SK-N-SH (cell line): ENCODE data around the gene ALPK3. TPM values are rescaled to one million over a fixed set of nuclear protein-coding genes. Genes with fewer than 3 reads are reported as not detected.

Experiments used
- CTCF ChIA-PET: fragments of 300-600, 350-600 bp; formaldehyde crosslinking; extraction: SDS; loops from one replicate; lab custom pipeline; 2021; lab: Yijun Ruan, JAX
- POLR2A ChIA-PET: fragments of 350-600 bp; sonication (Branson Sonifier 250); formaldehyde crosslinking; extraction: SDS; loops from one replicate; lab custom pipeline; 2020; ENCODE audit warnings: antibody characterized with exemption, inconsistent platforms; lab: Yijun Ruan, JAX
- DNase-seq: peaks from one replicate; pipeline ENCODE4 v3.0.0; 2012
- H2AFZ ChIP-seq: fragments of 200-600 bp; sonication (generic); 2 replicates; pipeline ENCODE4 v1.8.1; 2016; ENCODE audit warnings: antibody characterized with exemption, mild to moderate bottlenecking, low read depth
- H3F3A ChIP-seq: fragments of 200-600 bp; sonication (generic); replicated peaks from 2 replicates; pipeline ENCODE3; 2016; ENCODE audit warnings: antibody characterized with exemption, mild to moderate bottlenecking; ENCODE audit not compliant: insufficient read depth
- H3K27ac ChIP-seq, 2 experiments: fragments of 200-500 bp in 1 of 2; fragments of 200-600 bp in 1 of 2; sonication (Bioruptor generic) in 1 of 2; sonication (generic), shearing (Covaris generic) in 1 of 2; 2 replicates each; pipeline versions ENCODE4 v1.5.1 to v1.6.1; 2014 to 2016; ENCODE audit warnings: low read depth in 2 of 2, inconsistent platforms in 1 of 2, low read length in 1 of 2, mild to moderate bottlenecking in 1 of 2, mixed read lengths in 1 of 2
- H3K27me3 ChIP-seq: fragments of 200-600 bp; sonication (generic), shearing (Covaris generic); 2 replicates; pipeline ENCODE4 v1.6.1; 2016; ENCODE audit warnings: mixed run types; ENCODE audit not compliant: insufficient read depth
- H3K36me3 ChIP-seq, 2 experiments: fragments of 200-500 bp in 1 of 2; fragments of 200-600 bp in 1 of 2; sonication (Bioruptor generic) in 1 of 2; sonication (generic) in 1 of 2; replicated peaks in 1 of 2; 2 replicates each; pipeline versions ENCODE3 to v1.5.1; 2014 to 2016; ENCODE audit warnings: low read length in 1 of 2, mild to moderate bottlenecking in 1 of 2; ENCODE audit not compliant: insufficient read depth in 2 of 2, control insufficient read depth in 1 of 2
- H3K4me1 ChIP-seq, 2 experiments: fragments of 200-500 bp in 1 of 2; fragments of 200-600 bp in 1 of 2; sonication (Bioruptor generic) in 1 of 2; sonication (generic), shearing (Covaris generic) in 1 of 2; 2 replicates each; pipeline versions ENCODE4 v1.5.1 to v1.6.1; 2014 to 2016; ENCODE audit warnings: low read depth in 1 of 2, low read length in 1 of 2, mixed run types in 1 of 2; ENCODE audit not compliant: insufficient read depth in 2 of 2, control insufficient read depth in 1 of 2
- H3K4me2 ChIP-seq: fragments of 200-600 bp; sonication (generic), shearing (Covaris generic); 2 replicates; pipeline ENCODE4 v1.6.1; 2017; ENCODE audit warnings: mixed run types
- H3K4me3 ChIP-seq, 2 experiments: fragments of 200-500 bp in 1 of 2; fragments of 200-600 bp in 1 of 2; sonication (Bioruptor generic) in 1 of 2; sonication (generic), shearing (Covaris generic) in 1 of 2; 2 replicates each; pipeline versions ENCODE4 v1.5.1 to v1.8.1; 2014 to 2016; ENCODE audit warnings: low read depth in 2 of 2, inconsistent platforms in 1 of 2, low read length in 1 of 2, mild to moderate bottlenecking in 1 of 2, mixed read lengths in 1 of 2, moderate library complexity in 1 of 2
- H3K79me2 ChIP-seq: fragments of 200-600 bp; sonication (generic); 2 replicates; pipeline ENCODE4 v1.8.1; 2017; ENCODE audit warnings: mild to moderate bottlenecking; ENCODE audit not compliant: insufficient read depth
- H3K9ac ChIP-seq: fragments of 200-600 bp; sonication (generic); 2 replicates; pipeline ENCODE4 v1.6.1; 2017; ENCODE audit warnings: mixed run types
- H3K9me2 ChIP-seq: fragments of 200-600 bp; sonication (generic); 2 replicates; pipeline ENCODE4 v1.6.1; 2017; ENCODE audit warnings: mixed run types
- H3K9me3 ChIP-seq: fragments of 200-600 bp; sonication (generic); 2 replicates; pipeline ENCODE4 v1.6.1; 2017; ENCODE audit warnings: mixed run types, mild to moderate bottlenecking, moderate library complexity
- H4K20me1 ChIP-seq: fragments of 200-600 bp; sonication (generic); 2 replicates; pipeline ENCODE4 v1.6.1; 2017; ENCODE audit warnings: mild to moderate bottlenecking, mixed run types; ENCODE audit not compliant: insufficient read depth
- CHD2 ChIP-seq: fragments of 150-350 bp; IDR thresholded peaks from 2 replicates; pipeline ENCODE4 v1.6.1; 2018; ENCODE audit warnings: low read length; ENCODE audit not compliant: partially characterized antibody
- EP300 ChIP-seq, 2 experiments: IDR thresholded peaks; 2 replicates each; pipeline versions ENCODE4 v1.4.0 to v1.6.1; 2012; ENCODE audit warnings: borderline replicate concordance in 1 of 2, low read depth in 1 of 2, low read length in 1 of 2
- GATA2 ChIP-seq: sonication (generic); formaldehyde crosslinking; IDR thresholded peaks from 2 replicates; pipeline ENCODE4 v1.5.0; 2020; ENCODE audit warnings: mild to moderate bottlenecking, missing genetic modification reagents
- MAX ChIP-seq: IDR thresholded peaks from 2 replicates; pipeline ENCODE4 v1.4.0; 2012; ENCODE audit warnings: low read depth
- MEF2A ChIP-seq: IDR thresholded peaks from 2 replicates; pipeline ENCODE4 v1.4.0; 2012; ENCODE audit warnings: low read depth, borderline replicate concordance
- NRF1 ChIP-seq: IDR thresholded peaks from 2 replicates; pipeline ENCODE4 v1.6.1; 2012; ENCODE audit warnings: low read depth, mild to moderate bottlenecking, low read length
- POLR2AphosphoS5 ChIP-seq: IDR thresholded peaks from 2 replicates; pipeline ENCODE4 v1.6.1; 2012; ENCODE audit warnings: low read depth, low read length
- RAD21 ChIP-seq: IDR thresholded peaks from 2 replicates; pipeline ENCODE4 v1.6.1; 2012; ENCODE audit warnings: mild to moderate bottlenecking, low read length
- RCOR1 ChIP-seq: fragments of 150-350 bp; IDR thresholded peaks from 2 replicates; pipeline ENCODE4 v1.6.1; 2017; ENCODE audit warnings: antibody characterized with exemption, low read length
- RFX5 ChIP-seq: IDR thresholded peaks from 2 replicates; pipeline ENCODE4 v1.6.1; 2012; ENCODE audit warnings: mild to moderate bottlenecking, improper control_type of control experiment, low read length
- RXRA ChIP-seq: IDR thresholded peaks from 2 replicates; pipeline ENCODE4 v1.4.0; 2012; ENCODE audit warnings: low read depth, mild to moderate bottlenecking, borderline replicate concordance
- SMC3 ChIP-seq: IDR thresholded peaks from 2 replicates; pipeline ENCODE4 v1.6.1; 2012; ENCODE audit warnings: low read depth, low read length, improper control_type of control experiment
- TAF1 ChIP-seq: IDR thresholded peaks from 2 replicates; pipeline ENCODE4 v1.6.1; 2012; ENCODE audit warnings: low read depth, mild to moderate bottlenecking, low read length, moderate library complexity, borderline replicate concordance
- TCF12 ChIP-seq: IDR thresholded peaks from 2 replicates; pipeline ENCODE4 v1.4.0; 2012
- YY1 ChIP-seq: IDR thresholded peaks from 2 replicates; pipeline ENCODE4 v1.4.0; 2012; ENCODE audit warnings: low read depth, mild to moderate bottlenecking
- WGBS: methylation state at CpG from one replicate; pipeline ENCODE4 v1.1.6; 2017; ENCODE audit warnings: low lambda C conversion rate; 5-methylcytosine and 5-hydroxymethylcytosine counted together
- polyA plus RNA-seq, 3 experiments: library from polyadenylated mRNA; depleted of rRNA; stranded (reverse); fragments of >200 nt; gene quantifications; 2 replicates each; pipeline ENCODE4 v1.2.3, GENCODE V29; 2012
- TF ChIP-seq, protein P1 (sequence below): IDR thresholded peaks from 2 replicates; pipeline ENCODE4 v1.6.1; 2012; ENCODE audit warnings: mild to moderate bottlenecking, low read depth, low read length, moderate library complexity
- TF ChIP-seq, protein P2 (sequence below): fragments of 150-350 bp; IDR thresholded peaks from 2 replicates; pipeline ENCODE4 v1.6.1; 2017; ENCODE audit warnings: antibody characterized with exemption, low read length, low read depth, borderline replicate concordance

The ALPK3 gene
- polyA plus RNA-seq, 1 of the 3 experiments (the other 2 are of a cell fraction), result 0.16 TPM

DNA sequence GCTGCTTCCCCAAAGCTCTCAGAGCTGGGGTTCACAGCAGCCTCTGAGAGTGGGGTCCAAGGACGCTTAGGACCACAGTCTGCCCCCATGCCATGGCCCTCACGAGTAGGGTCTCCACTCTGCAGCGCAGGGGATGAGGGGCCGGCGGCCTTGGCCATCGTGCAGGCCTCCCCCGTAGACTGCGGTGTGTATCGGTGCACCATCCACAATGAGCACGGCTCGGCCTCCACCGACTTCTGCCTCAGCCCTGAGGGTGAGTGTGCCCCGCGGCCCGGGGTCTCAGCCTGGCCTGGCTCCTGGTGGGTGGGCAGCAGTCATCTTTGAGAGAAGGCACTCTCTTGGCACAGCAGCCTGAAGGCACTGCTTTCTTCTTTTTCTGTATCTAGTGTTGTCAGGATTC lies 42.5 kb downstream of the ALPK3 start:
- ChIA-PET POLR2A (no interaction called here), CTCF (no interaction called here)
- Histone ChIP-seq H3F3A (no peaks in the 10 kb centered on the region), H3K9me3 (no peaks in the 10 kb centered on the region), H2AFZ (no peak overlapping the region), H3K4me2 (no peak overlapping the region), H3K36me3 (no peaks in the 10 kb centered on the region), H3K27me3 (no peaks in the 10 kb centered on the region), H4K20me1 (no peaks in the 10 kb centered on the region), H3K9me2 (no peaks in the 10 kb centered on the region), H3K4me3 (no peak overlapping the region), H3K79me2 (no peaks in the 10 kb centered on the region), H3K4me1 (peaks cover 0 to 6% of the 10 kb centered on the region in 2 experiments; a peak in 1 of 4 replicates), H3K9ac (no peak overlapping the region), H3K27ac (no peak overlapping the region)
- DNase-seq, result no peak
- 78% methylated on average over 7 of the region's 15 CpGs for WGBS
- no peak for TF ChIP-seq MAX
- TF ChIP-seq, protein P1, sequence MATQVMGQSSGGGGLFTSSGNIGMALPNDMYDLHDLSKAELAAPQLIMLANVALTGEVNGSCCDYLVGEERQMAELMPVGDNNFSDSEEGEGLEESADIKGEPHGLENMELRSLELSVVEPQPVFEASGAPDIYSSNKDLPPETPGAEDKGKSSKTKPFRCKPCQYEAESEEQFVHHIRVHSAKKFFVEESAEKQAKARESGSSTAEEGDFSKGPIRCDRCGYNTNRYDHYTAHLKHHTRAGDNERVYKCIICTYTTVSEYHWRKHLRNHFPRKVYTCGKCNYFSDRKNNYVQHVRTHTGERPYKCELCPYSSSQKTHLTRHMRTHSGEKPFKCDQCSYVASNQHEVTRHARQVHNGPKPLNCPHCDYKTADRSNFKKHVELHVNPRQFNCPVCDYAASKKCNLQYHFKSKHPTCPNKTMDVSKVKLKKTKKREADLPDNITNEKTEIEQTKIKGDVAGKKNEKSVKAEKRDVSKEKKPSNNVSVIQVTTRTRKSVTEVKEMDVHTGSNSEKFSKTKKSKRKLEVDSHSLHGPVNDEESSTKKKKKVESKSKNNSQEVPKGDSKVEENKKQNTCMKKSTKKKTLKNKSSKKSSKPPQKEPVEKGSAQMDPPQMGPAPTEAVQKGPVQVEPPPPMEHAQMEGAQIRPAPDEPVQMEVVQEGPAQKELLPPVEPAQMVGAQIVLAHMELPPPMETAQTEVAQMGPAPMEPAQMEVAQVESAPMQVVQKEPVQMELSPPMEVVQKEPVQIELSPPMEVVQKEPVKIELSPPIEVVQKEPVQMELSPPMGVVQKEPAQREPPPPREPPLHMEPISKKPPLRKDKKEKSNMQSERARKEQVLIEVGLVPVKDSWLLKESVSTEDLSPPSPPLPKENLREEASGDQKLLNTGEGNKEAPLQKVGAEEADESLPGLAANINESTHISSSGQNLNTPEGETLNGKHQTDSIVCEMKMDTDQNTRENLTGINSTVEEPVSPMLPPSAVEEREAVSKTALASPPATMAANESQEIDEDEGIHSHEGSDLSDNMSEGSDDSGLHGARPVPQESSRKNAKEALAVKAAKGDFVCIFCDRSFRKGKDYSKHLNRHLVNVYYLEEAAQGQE, result no peak
- TF ChIP-seq NRF1, result no peak
- no peak for TF ChIP-seq RAD21
- no peak for TF ChIP-seq GATA2 (CRISPR knock-in tag)
- TF ChIP-seq TCF12, result no peak
- TF ChIP-seq CHD2, result no peak
- TF ChIP-seq POLR2AphosphoS5, result no peak
- TF ChIP-seq, protein P2, sequence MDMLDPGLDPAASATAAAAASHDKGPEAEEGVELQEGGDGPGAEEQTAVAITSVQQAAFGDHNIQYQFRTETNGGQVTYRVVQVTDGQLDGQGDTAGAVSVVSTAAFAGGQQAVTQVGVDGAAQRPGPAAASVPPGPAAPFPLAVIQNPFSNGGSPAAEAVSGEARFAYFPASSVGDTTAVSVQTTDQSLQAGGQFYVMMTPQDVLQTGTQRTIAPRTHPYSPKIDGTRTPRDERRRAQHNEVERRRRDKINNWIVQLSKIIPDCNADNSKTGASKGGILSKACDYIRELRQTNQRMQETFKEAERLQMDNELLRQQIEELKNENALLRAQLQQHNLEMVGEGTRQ, result no peak
- TF ChIP-seq RFX5, result no peak
- no peak for TF ChIP-seq YY1
- TF ChIP-seq EP300 (IDR thresholded peaks at IDR 0.05; ENCODE audit: borderline replicate concordance in 1 of 2, low read depth in 1 of 2, low read length in 1 of 2), result no peak
- TF ChIP-seq TAF1, result no peak
- TF ChIP-seq SMC3, result no peak
- TF ChIP-seq MEF2A, result no peak
- no peak for TF ChIP-seq RXRA
- TF ChIP-seq RCOR1, result no peak
